SJCRH30 (cell line): ENCODE data around the gene PRTN3. TPM values are rescaled to one million over a fixed set of nuclear protein-coding genes. Genes with fewer than 3 reads are reported as not detected.
"Not testable (repeated sequence)": the region's sequence is repeated elsewhere in the genome, so short reads cannot be mapped to it uniquely, and the experiment has no call there.

ENCODE experiments used
- DNase-seq, 2 experiments: peaks; one replicate each; pipeline ENCODE4 v3.0.0-alpha.2; 2015 to 2020
- H3K27ac ChIP-seq: fragments of 250-450 bp; sonication (Bioruptor Pico); 2 replicates; pipeline ENCODE4 v1.5.1; 2020; ENCODE audit warnings: mild to moderate bottlenecking, moderate library complexity
- H3K27me3 ChIP-seq: fragments of 250-450 bp; sonication (Bioruptor Pico); 2 replicates; pipeline ENCODE4 v1.5.1; 2020; ENCODE audit warnings: mild to moderate bottlenecking, moderate library complexity
- H3K36me3 ChIP-seq: fragments of 250-450 bp; sonication (Bioruptor Pico); 2 replicates; pipeline ENCODE4 v1.5.1; 2020; ENCODE audit warnings: mild to moderate bottlenecking, moderate library complexity
- H3K4me1 ChIP-seq: fragments of 250-450 bp; sonication (Bioruptor Pico); 2 replicates; pipeline ENCODE4 v1.5.1; 2020; ENCODE audit warnings: mild to moderate bottlenecking, moderate library complexity
- H3K4me3 ChIP-seq: fragments of 250-450 bp; sonication (Bioruptor Pico); 2 replicates; pipeline ENCODE4 v1.5.1; 2020; ENCODE audit warnings: mild to moderate bottlenecking, moderate library complexity
- H3K9me3 ChIP-seq: fragments of 250-450 bp; sonication (Bioruptor Pico); replicated peaks from 2 replicates; pipeline ENCODE4 v1.5.1; 2020; ENCODE audit warnings: mild to moderate bottlenecking, moderate library complexity
- total RNA-seq: library from RNA; depleted of rRNA; stranded (reverse); fragments of >200 nt; shearing (Covaris generic); gene quantifications from 2 replicates; pipeline ENCODE4 v1.2.3, GENCODE V29; 2014

Gene PRTN3
- total RNA-seq, 1 experiment from 2014 or later, result not detected

GRCh38 chr19:870963-871401, 30.2 kb downstream of the PRTN3 start:
- no peak for DNase-seq
- Histone ChIP-seq H3K4me1 (no peaks in the 10 kb centered on the region), H3K4me3 (no peak overlapping the region), H3K9me3 (no peaks in the 10 kb centered on the region), H3K27ac (no peak overlapping the region), H3K27me3 (no peaks in the 10 kb centered on the region), H3K36me3 (peaks cover 11% of the 10 kb centered on the region; the same call in 1 of the 2 replicates)

GRCh38 chr19:871446-872265, 30.9 kb downstream of the PRTN3 start:
- no peaks in the 10 kb centered on the region for H3K27me3 ChIP-seq
- no peaks in the 10 kb centered on the region for H3K4me1 ChIP-seq
- no peak overlapping the region for H3K27ac ChIP-seq
- H3K4me3 ChIP-seq, result no peak overlapping the region
- H3K9me3 ChIP-seq, result no peaks in the 10 kb centered on the region
- H3K36me3 ChIP-seq, result peaks cover 11% of the 10 kb centered on the region; the same call in 1 of the 2 replicates
- DNase-seq, result no peak

- Histone ChIP-seq H3K27ac (no peak overlapping the region), H3K4me3 (no peak overlapping the region), H3K36me3 (peaks cover 10% of the 10 kb centered on the region; the same call in 1 of the 2 replicates), H3K27me3 (no peaks in the 10 kb centered on the region), H3K4me1 (no peaks in the 10 kb centered on the region), H3K9me3 (no peaks in the 10 kb centered on the region)
- peak; percentile 47 to 48 for DNase-seq
Observed at GRCh38 chr19:872266-872951, 31.6 kb downstream of the PRTN3 start.

GRCh38 chr19:873084-873483, 32.3 kb downstream of the PRTN3 start:
- no peak overlapping the region for H3K4me3 ChIP-seq
- H3K27ac ChIP-seq, result no peak overlapping the region
- H3K9me3 ChIP-seq, result no peaks in the 10 kb centered on the region
- peak; percentile 37 to 45 for DNase-seq
- H3K4me1 ChIP-seq, result no peaks in the 10 kb centered on the region
- H3K27me3 ChIP-seq, result no peaks in the 10 kb centered on the region
- peaks cover 7% of the 10 kb centered on the region; the same call in 1 of the 2 replicates for H3K36me3 ChIP-seq

GRCh38 chr19:873561-874041, 32.8 kb downstream of the PRTN3 start:
- no peaks in the 10 kb centered on the region for H3K9me3 ChIP-seq
- no peaks in the 10 kb centered on the region for H3K27me3 ChIP-seq
- no peak overlapping the region for H3K27ac ChIP-seq
- no peak overlapping the region for H3K4me3 ChIP-seq
- DNase-seq, result no peak
- no peaks in the 10 kb centered on the region for H3K4me1 ChIP-seq
- peaks cover 7% of the 10 kb centered on the region; the same call in 1 of the 2 replicates for H3K36me3 ChIP-seq

- H3K36me3 ChIP-seq, result peaks cover 3% of the 10 kb centered on the region; the same call in 1 of the 2 replicates
- no peaks in the 10 kb centered on the region for H3K9me3 ChIP-seq
- no peak overlapping the region for H3K4me3 ChIP-seq
- DNase-seq, result no peak
- H3K27me3 ChIP-seq, result no peaks in the 10 kb centered on the region
- H3K4me1 ChIP-seq, result no peaks in the 10 kb centered on the region
- H3K27ac ChIP-seq, result no peak overlapping the region
Observed at GRCh38 chr19:875265-875879, 34.6 kb downstream of the PRTN3 start.

- H3K4me3 ChIP-seq, result no peak overlapping the region
- H3K27me3 ChIP-seq, result no peaks in the 10 kb centered on the region
- no peaks in the 10 kb centered on the region for H3K9me3 ChIP-seq
- peaks cover 3% of the 10 kb centered on the region; the same call in 1 of the 2 replicates for H3K36me3 ChIP-seq
- H3K4me1 ChIP-seq, result no peaks in the 10 kb centered on the region
- H3K27ac ChIP-seq, result no peak overlapping the region
- DNase-seq, result peak in 1 of 2 experiments; percentile 30
Observed at GRCh38 chr19:876089-876488, 35.3 kb downstream of the PRTN3 start.

- DNase-seq, result no peak
- peaks cover 9% of the 10 kb centered on the region for H3K36me3 ChIP-seq
- no peaks in the 10 kb centered on the region for H3K9me3 ChIP-seq
Observed at GRCh38 chr19:876780-877314, 36.0 kb downstream of the PRTN3 start.

GRCh38 chr19:877992-878660, 37.3 kb downstream of the PRTN3 start:
- not testable (repeated sequence) for H3K27me3 ChIP-seq, DNase-seq, H3K27ac ChIP-seq, H3K4me1 ChIP-seq, H3K9me3 ChIP-seq, H3K4me3 ChIP-seq
- H3K36me3 ChIP-seq, result peaks cover 14% of the 10 kb centered on the region

More at GRCh38 chr19:876780-877314, 36.0 kb downstream of the PRTN3 start:
- Histone ChIP-seq H3K4me1 (no peaks in the 10 kb centered on the region), H3K27me3 (no peaks in the 10 kb centered on the region), H3K4me3 (no peak overlapping the region), H3K27ac (no peak overlapping the region)

GRCh38 chr19:878751-879561, 38.2 kb downstream of the PRTN3 start:
- H3K9me3 ChIP-seq, H3K27ac ChIP-seq, DNase-seq, H3K4me3 ChIP-seq, H3K4me1 ChIP-seq, H3K27me3 ChIP-seq: not testable (repeated sequence)
- H3K36me3 ChIP-seq, result peaks cover 14% of the 10 kb centered on the region

GRCh38 chr19:879711-880438, 39.1 kb downstream of the PRTN3 start:
- H3K27ac ChIP-seq, result no peak overlapping the region
- H3K4me1 ChIP-seq, result no peaks in the 10 kb centered on the region
- DNase-seq, result no peak
- no peaks in the 10 kb centered on the region for H3K9me3 ChIP-seq
- H3K27me3 ChIP-seq, result no peaks in the 10 kb centered on the region
- H3K4me3 ChIP-seq, result no peak overlapping the region
- peaks cover 16% of the 10 kb centered on the region for H3K36me3 ChIP-seq

- peaks cover 18% of the 10 kb centered on the region for H3K36me3 ChIP-seq
- DNase-seq, result no peak
- H3K27ac ChIP-seq, result no peak overlapping the region
- H3K27me3 ChIP-seq, result no peaks in the 10 kb centered on the region
- no peaks in the 10 kb centered on the region for H3K9me3 ChIP-seq
- no peak overlapping the region for H3K4me3 ChIP-seq
- no peaks in the 10 kb centered on the region for H3K4me1 ChIP-seq
Observed at GRCh38 chr19:881385-882071, 40.7 kb downstream of the PRTN3 start.
